Umbilical cord (tissue), 2 donors: ENCODE results near the gene CARD11. TPM values are rescaled to one million over a fixed set of nuclear protein-coding genes. Genes with fewer than 3 reads are reported as not detected.

ENCODE experiments used
- DNase-seq: peaks from one replicate; pipeline ENCODE4 v3.0.0-alpha.2; 2015; ENCODE audit warnings: low spot score
- total RNA-seq: library from RNA; depleted of rRNA; stranded (reverse); fragments of >200 nt; gene quantifications from one replicate; pipeline ENCODE4 v1.2.3, GENCODE V29; 2014; ENCODE audit warnings: low replicate concordance; ENCODE audit not compliant: insufficient read depth

Gene CARD11
- total RNA-seq, 1 donor from 2014 or later = 3.9 TPM

- DNase-seq = no peak
These were observed 60.8 kb downstream of the CARD11 start for GRCh38 chr7:2982831-2983230.

GRCh38 chr7:2982401-2982800 lies 61.3 kb downstream of the CARD11 start:
- no peak for DNase-seq

GRCh38 chr7:2981103-2981480 lies 62.6 kb downstream of the CARD11 start:
- no peak for DNase-seq

- DNase-seq = no peak
These were observed 63.1 kb downstream of the CARD11 start for GRCh38 chr7:2980401-2981102.

GRCh38 chr7:2979951-2980350 lies 63.7 kb downstream of the CARD11 start:
- no peak for DNase-seq

- no peak for DNase-seq
These were observed 64.5 kb downstream of the CARD11 start for GRCh38 chr7:2979201-2979631.

GRCh38 chr7:2978408-2978807 lies 65.3 kb downstream of the CARD11 start:
- DNase-seq = peak; percentile 38

GRCh38 chr7:2975821-2976371 lies 67.8 kb downstream of the CARD11 start:
- no peak for DNase-seq

- DNase-seq = no peak
These were observed 69.4 kb downstream of the CARD11 start for GRCh38 chr7:2974093-2974819.

- DNase-seq = no peak
These were observed 70.9 kb downstream of the CARD11 start for GRCh38 chr7:2972835-2973161.

- no peak for DNase-seq
These were observed 71.5 kb downstream of the CARD11 start for GRCh38 chr7:2971914-2972834.

- no peak for DNase-seq
These were observed 72.8 kb downstream of the CARD11 start for GRCh38 chr7:2970861-2971260.

GRCh38 chr7:2970307-2970664 lies 73.4 kb downstream of the CARD11 start:
- no peak for DNase-seq

- DNase-seq = no peak
These were observed 74.0 kb downstream of the CARD11 start for GRCh38 chr7:2969398-2970306.

GRCh38 chr7:2968616-2969397 lies 74.9 kb downstream of the CARD11 start:
- no peak for DNase-seq

GRCh38 chr7:2968176-2968575 lies 75.5 kb downstream of the CARD11 start:
- no peak for DNase-seq

- DNase-seq = no peak
These were observed 76.0 kb downstream of the CARD11 start for GRCh38 chr7:2967705-2968104.

- no peak for DNase-seq
These were observed 76.4 kb downstream of the CARD11 start for GRCh38 chr7:2967253-2967652.

GRCh38 chr7:2966466-2967078 lies 77.1 kb downstream of the CARD11 start:
- no peak for DNase-seq
